B cell (primary cell): ENCODE measurements around the gene SMIM12.

Source experiments
- CTCF ChIP-seq: fragments of 200-600 bp; IDR thresholded peaks from one replicate; pipeline ENCODE4 v1.8.0; 2022; ENCODE audit warnings: antibody characterized with exemption, mild to moderate bottlenecking
- EZH2 ChIP-seq: IDR thresholded peaks from 2 replicates; pipeline ENCODE4 v1.6.1; 2012; ENCODE audit warnings: borderline replicate concordance, low read depth, mild to moderate bottlenecking, moderate library complexity, low read length; ENCODE audit not compliant: insufficient read depth, poor library complexity, severe bottlenecking

DNA sequence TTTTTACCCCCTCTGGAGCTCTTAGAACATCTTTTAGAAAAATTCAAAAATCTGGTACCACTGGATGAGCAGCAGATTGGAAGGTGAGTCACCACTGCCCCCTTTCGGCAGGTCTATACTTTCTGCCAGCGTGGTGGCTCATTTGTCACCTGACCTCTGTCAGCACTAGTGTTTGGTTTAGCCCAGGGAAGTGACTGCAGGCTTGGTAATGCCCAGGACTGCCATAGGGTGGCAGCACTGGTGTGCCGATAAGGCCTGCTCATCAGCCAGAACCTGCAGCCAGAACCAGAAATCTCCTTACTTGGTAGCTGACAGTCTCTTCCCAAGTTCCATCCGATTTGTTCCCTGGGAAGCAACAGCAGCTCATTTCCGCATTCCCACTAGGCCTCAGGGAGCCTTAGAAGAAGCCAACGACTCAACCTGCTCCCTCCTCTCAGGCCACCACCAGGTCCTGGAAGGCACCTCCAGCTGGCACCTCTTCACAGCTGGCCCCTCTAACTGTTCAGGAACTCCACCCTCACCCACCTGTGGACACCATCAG, 6.8 kb downstream of the SMIM12 start:
- TF ChIP-seq CTCF (peak; percentile 92), EZH2 (no peak)
